ENCODE results near the gene ZNF416.
A peak's percentile ranks its signal among the peaks of the same experiment; 100 is the strongest.

The ZNF416 gene

GRCh38 chr19:57558525-57558924, 20.2 kb downstream of the ZNF416 start:
- DNase-seq: no peak

- DNase-seq: no peak
Measured at GRCh38 chr19:57557659-57558058, 21.1 kb downstream of the ZNF416 start.

- no peak for DNase-seq
Measured at GRCh38 chr19:57552432-57552831, 26.3 kb downstream of the ZNF416 start.

GRCh38 chr19:57546513-57546912, 32.2 kb downstream of the ZNF416 start:
- no peak for DNase-seq

- DNase-seq: no peak
Measured at GRCh38 chr19:57537953-57538547, 40.7 kb downstream of the ZNF416 start.

- peak; percentile 93 for DNase-seq
Measured at GRCh38 chr19:57527136-57527881, 51.4 kb downstream of the ZNF416 start, which contains the start of gene ZNF549. ZNF549 (plus strand) TSS chr19:57527356; CDS start chr19:57527574, 218 bp downstream.
